Measurements from ENCODE around the gene CAND2.

Gene CAND2

DNA sequence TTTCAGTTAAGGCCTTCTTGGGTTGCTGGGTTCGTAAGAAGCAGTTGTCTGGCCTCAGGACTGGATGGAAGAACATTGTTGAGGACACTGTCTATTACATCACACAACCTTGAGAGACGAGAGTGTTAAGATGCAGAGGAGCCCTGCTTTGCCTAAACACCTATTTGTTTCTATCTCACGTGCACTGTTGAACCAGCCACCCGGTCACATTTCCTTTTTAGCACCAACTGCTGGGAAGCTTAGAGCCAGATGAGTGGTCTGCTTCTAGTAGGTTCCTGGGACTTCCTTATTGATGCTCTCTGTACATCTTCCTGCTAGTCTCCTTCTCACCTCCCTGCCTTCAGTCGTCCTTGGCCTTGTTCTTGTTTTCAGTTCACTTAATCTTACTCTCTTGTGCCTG lies 22.3 kb downstream of the CAND2 start:
- H3K36me3 ChIP-seq, result no peaks in the 10 kb centered on the region

DNA sequence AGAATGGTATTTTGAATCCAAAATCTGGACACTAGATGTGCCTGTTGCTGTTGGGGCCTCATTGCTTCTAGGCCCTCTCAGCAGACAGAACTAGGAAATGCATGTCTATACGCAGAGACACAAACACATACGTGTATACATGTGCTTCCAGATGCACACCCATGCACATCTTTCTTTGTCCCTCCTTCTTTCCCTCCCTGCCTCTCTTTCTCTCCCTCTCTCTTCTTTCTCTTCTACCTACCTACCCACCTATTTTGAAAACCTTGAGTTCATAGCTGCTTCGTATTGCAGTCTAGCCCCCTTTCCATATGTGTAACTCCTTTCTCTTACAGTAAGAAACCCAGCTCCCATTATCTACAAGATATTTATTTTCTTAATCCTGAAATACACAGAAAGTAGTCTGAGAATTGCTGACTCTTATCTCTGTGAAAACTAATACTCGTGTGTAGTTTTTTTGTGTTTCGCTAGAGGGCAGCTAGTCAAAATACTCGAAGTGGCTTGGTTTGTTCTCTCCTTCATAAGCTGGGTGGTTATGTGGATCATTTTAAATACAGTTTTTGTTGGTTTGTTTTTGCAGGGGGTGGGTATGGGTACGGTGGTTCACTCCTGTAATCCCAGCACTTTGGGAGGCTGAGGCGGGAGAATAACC lies 26.4 kb downstream of the CAND2 start:
- no peaks in the 10 kb centered on the region for H3K9me3 ChIP-seq
- no peaks in the 10 kb centered on the region for H3K36me3 ChIP-seq
- no peak overlapping the region for H3K4me3 ChIP-seq (ENCODE audit: low read depth, low read length)
- H3K27me3 ChIP-seq, result no peaks in the 10 kb centered on the region
- no peaks in the 10 kb centered on the region for H3K4me1 ChIP-seq
- TF ChIP-seq, protein P1, sequence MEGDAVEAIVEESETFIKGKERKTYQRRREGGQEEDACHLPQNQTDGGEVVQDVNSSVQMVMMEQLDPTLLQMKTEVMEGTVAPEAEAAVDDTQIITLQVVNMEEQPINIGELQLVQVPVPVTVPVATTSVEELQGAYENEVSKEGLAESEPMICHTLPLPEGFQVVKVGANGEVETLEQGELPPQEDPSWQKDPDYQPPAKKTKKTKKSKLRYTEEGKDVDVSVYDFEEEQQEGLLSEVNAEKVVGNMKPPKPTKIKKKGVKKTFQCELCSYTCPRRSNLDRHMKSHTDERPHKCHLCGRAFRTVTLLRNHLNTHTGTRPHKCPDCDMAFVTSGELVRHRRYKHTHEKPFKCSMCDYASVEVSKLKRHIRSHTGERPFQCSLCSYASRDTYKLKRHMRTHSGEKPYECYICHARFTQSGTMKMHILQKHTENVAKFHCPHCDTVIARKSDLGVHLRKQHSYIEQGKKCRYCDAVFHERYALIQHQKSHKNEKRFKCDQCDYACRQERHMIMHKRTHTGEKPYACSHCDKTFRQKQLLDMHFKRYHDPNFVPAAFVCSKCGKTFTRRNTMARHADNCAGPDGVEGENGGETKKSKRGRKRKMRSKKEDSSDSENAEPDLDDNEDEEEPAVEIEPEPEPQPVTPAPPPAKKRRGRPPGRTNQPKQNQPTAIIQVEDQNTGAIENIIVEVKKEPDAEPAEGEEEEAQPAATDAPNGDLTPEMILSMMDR (IDR thresholded peaks at IDR 0.05; ENCODE audit: low read depth, low read length), result peak; percentile 36
- no peak for DNase-seq

More for the DNA sequence above, 22.3 kb downstream of the CAND2 start:
- Histone ChIP-seq H3K27me3 (no peaks in the 10 kb centered on the region), H3K9me3 (no peaks in the 10 kb centered on the region), H3K4me3 (ENCODE audit: low read depth, low read length) (no peak overlapping the region), H3K4me1 (no peaks in the 10 kb centered on the region)
- no peak for DNase-seq
- TF ChIP-seq, protein P1 (IDR thresholded peaks at IDR 0.05; ENCODE audit: low read depth, low read length), result no peak

DNA sequence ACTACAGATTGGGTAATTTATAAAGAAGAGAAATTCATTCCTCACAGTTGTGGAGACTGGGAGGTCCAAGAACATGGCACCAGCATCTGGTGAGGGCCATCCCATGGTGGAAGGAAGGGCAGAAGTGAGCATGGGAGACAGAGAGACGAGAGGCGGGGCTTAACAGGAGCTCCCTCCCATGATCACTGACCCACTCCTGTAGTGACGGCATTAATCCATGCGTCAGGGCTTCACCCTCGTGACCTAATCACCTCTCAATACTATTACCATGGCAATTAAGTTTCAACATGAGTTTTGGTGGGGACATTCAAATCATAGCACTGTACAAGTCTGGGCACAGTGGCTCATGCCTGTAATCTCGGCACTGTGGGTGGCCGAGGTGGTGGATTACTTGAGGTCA lies 27.8 kb downstream of the CAND2 start:
- Histone ChIP-seq H3K4me3 (ENCODE audit: low read depth, low read length) (no peak overlapping the region), H3K4me1 (no peaks in the 10 kb centered on the region), H3K36me3 (no peaks in the 10 kb centered on the region), H3K27me3 (no peaks in the 10 kb centered on the region), H3K9me3 (no peaks in the 10 kb centered on the region)
- TF ChIP-seq, protein P1 (IDR thresholded peaks at IDR 0.05; ENCODE audit: low read depth, low read length), result no peak
- DNase-seq, result no peak

DNA sequence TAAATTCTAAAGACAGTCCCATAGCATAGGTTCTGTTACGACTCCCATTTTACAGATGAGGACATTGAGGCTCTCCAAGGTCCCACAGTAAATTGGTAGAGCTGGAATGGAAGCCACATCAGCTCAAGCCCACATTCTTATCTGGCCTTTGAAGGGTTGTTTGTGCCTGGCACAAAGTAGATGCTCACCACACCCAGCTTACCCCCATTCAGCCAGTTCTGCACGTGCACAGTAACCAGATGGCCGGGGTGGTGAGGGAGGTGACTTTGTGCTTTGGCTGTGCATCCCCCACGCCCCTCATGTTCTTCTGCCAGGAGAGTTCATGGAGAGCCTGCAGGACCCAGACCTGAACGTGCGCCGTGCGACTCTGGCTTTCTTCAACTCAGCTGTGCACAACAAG lies 28.7 kb downstream of the CAND2 start:
- H3K4me3 ChIP-seq (ENCODE audit: low read depth, low read length), result no peak overlapping the region
- DNase-seq, result no peak
- TF ChIP-seq, protein P1 (IDR thresholded peaks at IDR 0.05; ENCODE audit: low read depth, low read length), result no peak
- no peaks in the 10 kb centered on the region for H3K9me3 ChIP-seq
- H3K4me1 ChIP-seq, result no peaks in the 10 kb centered on the region
- no peaks in the 10 kb centered on the region for H3K27me3 ChIP-seq
- H3K36me3 ChIP-seq, result peaks cover 3% of the 10 kb centered on the region; the same call in 1 of the 2 replicates

DNA sequence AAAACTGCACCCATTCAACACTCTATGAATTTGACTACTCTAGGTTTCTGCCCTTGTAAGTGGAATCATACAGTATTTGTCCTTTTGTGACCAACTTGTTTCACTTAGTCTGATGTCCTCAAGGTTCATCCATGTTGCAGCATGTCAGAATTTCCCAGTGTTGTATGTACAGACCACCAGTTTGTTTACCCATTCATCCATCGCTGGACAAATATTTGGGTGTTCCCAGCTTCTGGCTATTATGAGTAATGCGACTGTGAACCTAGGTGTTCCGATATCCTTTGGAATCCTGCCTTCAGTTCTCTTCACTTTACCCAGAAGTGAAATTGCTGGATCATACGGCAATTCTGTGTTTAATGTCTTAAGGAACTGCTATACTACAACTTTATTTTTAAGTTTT lies 32.3 kb downstream of the CAND2 start:
- H3K4me1 ChIP-seq, result no peaks in the 10 kb centered on the region
- DNase-seq, result no peak
- H3K27me3 ChIP-seq, result no peaks in the 10 kb centered on the region
- no peaks in the 10 kb centered on the region for H3K9me3 ChIP-seq
- H3K4me3 ChIP-seq (ENCODE audit: low read depth, low read length), result no peak overlapping the region
- peaks cover 27% of the 10 kb centered on the region for H3K36me3 ChIP-seq
- TF ChIP-seq, protein P1 (IDR thresholded peaks at IDR 0.05; ENCODE audit: low read depth, low read length), result no peak

DNA sequence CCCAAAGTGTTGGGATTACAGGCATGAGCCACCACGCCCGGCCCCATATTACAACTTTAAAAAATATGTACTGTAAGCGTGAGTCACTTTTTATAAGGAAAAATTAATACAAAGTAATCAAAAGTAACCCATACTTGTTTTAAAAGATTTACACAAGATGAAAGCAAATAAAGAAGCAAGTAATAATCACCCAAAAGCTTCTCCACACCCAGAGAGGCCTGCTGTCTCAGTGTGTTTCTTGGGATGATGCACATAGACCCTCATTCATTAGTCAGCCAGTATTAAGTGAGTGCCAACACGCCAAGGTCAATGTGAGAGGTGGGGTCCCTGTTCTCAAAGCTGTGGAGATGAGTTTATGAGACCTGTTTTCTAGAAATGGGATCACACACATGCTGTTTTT lies 32.9 kb downstream of the CAND2 start:
- TF ChIP-seq, protein P1 (IDR thresholded peaks at IDR 0.05; ENCODE audit: low read depth, low read length), result no peak
- Histone ChIP-seq H3K4me3 (ENCODE audit: low read depth, low read length) (no peak overlapping the region), H3K27me3 (no peaks in the 10 kb centered on the region), H3K4me1 (no peaks in the 10 kb centered on the region), H3K36me3 (peaks cover 33% of the 10 kb centered on the region), H3K9me3 (no peaks in the 10 kb centered on the region)
- no peak for DNase-seq
